HG03196 (cell line): ENCODE data around the gene XRN1.
"Not testable (repeated sequence)": the region's sequence is repeated elsewhere in the genome, so short reads cannot be mapped to it uniquely, and the experiment has no call there.

Source experiments
- ATAC-seq: cut with Tn5 transposase; IDR thresholded peaks from one replicate; pipeline ENCODE4 v1.9.1; 2021; ENCODE audit not compliant: unreplicated experiment

Gene XRN1

GRCh38 chr3:142436951-142437585 lies 10.8 kb downstream of the XRN1 start:
- ATAC-seq, result no peak

GRCh38 chr3:142434503-142434902 lies 13.3 kb downstream of the XRN1 start:
- no peak for ATAC-seq

- ATAC-seq, result peak; percentile 58
Observed at GRCh38 chr3:142433110-142433509, 14.7 kb downstream of the XRN1 start.

- ATAC-seq, result no peak
Observed at GRCh38 chr3:142429582-142429981, 18.3 kb downstream of the XRN1 start.

GRCh38 chr3:142424754-142425153 lies 23.1 kb downstream of the XRN1 start:
- no peak for ATAC-seq

- ATAC-seq, result no peak
Observed at GRCh38 chr3:142418926-142419592, 28.8 kb downstream of the XRN1 start.

- no peak for ATAC-seq
Observed at GRCh38 chr3:142417302-142417701, 30.5 kb downstream of the XRN1 start.

- not testable (repeated sequence) for ATAC-seq
Observed at GRCh38 chr3:142400537-142400936, 47.3 kb downstream of the XRN1 start.

- no peak for ATAC-seq
Observed at GRCh38 chr3:142394921-142395622, 52.8 kb downstream of the XRN1 start.

- no peak for ATAC-seq
Observed at GRCh38 chr3:142385078-142385477, 62.8 kb downstream of the XRN1 start.

GRCh38 chr3:142374687-142375086 lies 73.2 kb downstream of the XRN1 start:
- no peak for ATAC-seq

- not testable (repeated sequence) for ATAC-seq
Observed at GRCh38 chr3:142369576-142369975, 78.3 kb downstream of the XRN1 start.

- no peak for ATAC-seq
Observed at GRCh38 chr3:142366434-142366833, 81.4 kb downstream of the XRN1 start.

GRCh38 chr3:142363936-142364467 lies 83.8 kb downstream of the XRN1 start:
- ATAC-seq, result no peak

- ATAC-seq, result not testable (repeated sequence)
Observed at GRCh38 chr3:142363433-142363832, 84.4 kb downstream of the XRN1 start.

GRCh38 chr3:142359367-142359766 lies 88.5 kb downstream of the XRN1 start:
- no peak for ATAC-seq

- no peak for ATAC-seq
Observed at GRCh38 chr3:142356818-142357217, 91.0 kb downstream of the XRN1 start.

GRCh38 chr3:142355692-142356091 lies 92.1 kb downstream of the XRN1 start:
- ATAC-seq, result peak; percentile 43

- ATAC-seq, result no peak
Observed at GRCh38 chr3:142354076-142354475, 93.8 kb downstream of the XRN1 start.

- no peak for ATAC-seq
Observed at GRCh38 chr3:142353571-142353970, 94.3 kb downstream of the XRN1 start.

- ATAC-seq, result not testable (repeated sequence)
Observed at GRCh38 chr3:142352698-142353097, 95.1 kb downstream of the XRN1 start.

- no peak for ATAC-seq
Observed at GRCh38 chr3:142348460-142348859, 99.4 kb downstream of the XRN1 start.
